Upper lobe of right lung (tissue), 1 donor: Measurements from ENCODE around the gene CCR5. TPM values are rescaled to one million over a fixed set of nuclear protein-coding genes. Genes with fewer than 3 reads are reported as not detected.
A peak's percentile ranks its signal among the peaks of the same experiment; 100 is the strongest.

ENCODE experiments used
- ATAC-seq: fragments of 200-7000 bp; cut with Tn5 transposase; one replicate; pipeline ENCODE4 v1.9.1; 2020; ENCODE audit warnings: mild to moderate bottlenecking, moderate library complexity
- DNase-seq: peaks from one replicate; pipeline ENCODE4 v3.0.0-alpha.2; 2020
- H3K27ac ChIP-seq: fragments of 200-600 bp; one replicate; pipeline ENCODE4 v1.8.0; 2022
- H3K27me3 ChIP-seq: fragments of 200-600 bp; one replicate; pipeline ENCODE4 v1.8.0; 2022; ENCODE audit warnings: mild to moderate bottlenecking
- H3K36me3 ChIP-seq: fragments of 200-600 bp; one replicate; pipeline ENCODE4 v1.8.0; 2022
- H3K4me1 ChIP-seq: fragments of 200-600 bp; one replicate; pipeline ENCODE4 v1.8.0; 2022
- H3K4me3 ChIP-seq: fragments of 200-600 bp; one replicate; pipeline ENCODE4 v1.8.0; 2022; ENCODE audit warnings: mild to moderate bottlenecking
- H3K9me3 ChIP-seq: fragments of 200-600 bp; one replicate; pipeline ENCODE4 v1.8.0; 2022
- CTCF ChIP-seq: fragments of 200-600 bp; IDR thresholded peaks from one replicate; pipeline ENCODE4 v1.8.0; 2022; ENCODE audit warnings: antibody characterized with exemption
- intact Hi-C: fragments of 100-400 bp; cut with DNase I; formaldehyde crosslinking; loops from one replicate; pipeline ENCODE4 v1.11.0; 2022
- total RNA-seq: library from RNA; stranded (reverse); fragmentation: NEBNext Ultra II Directional; extraction: Animal tissue kit (Norgen Biotek cat#: 25700); gene quantifications from one replicate; pipeline ENCODE4 v1.2.1, GENCODE V29; 2021
- donor health status: DM: no; HTN: yes; CAD: no; lungs with severe emphysema.

Gene CCR5
- total RNA-seq, 1 donor from 2014 or later: 8.7 TPM

- no peak for TF ChIP-seq CTCF
- intact Hi-C loops: no loop called here
- Histone ChIP-seq H3K27ac (peak within 1 kb of the TSS; percentile 33), H3K4me1 (no peaks in the 10 kb centered on the region), H3K27me3 (no peaks in the 10 kb centered on the region), H3K4me3 (peak within 1 kb of the TSS; percentile 27), H3K9me3 (no peaks in the 10 kb centered on the region), H3K36me3 (no peaks in the 10 kb centered on the region)
- DNase-seq: no peak
- no peak for ATAC-seq
These were observed 16.9 kb upstream of the CCR5 start, which contains the start of gene CCR2 for GRCh38 chr3:46353647-46354410. CCR2 (plus strand) TSS chr3:46354111; CDS start chr3:46357528, 3,417 bp downstream.

GRCh38 chr3:46354478-46354877, 16.3 kb upstream of the CCR5 start:
- H3K27ac ChIP-seq: peak overlapping the region; percentile 33
- intact Hi-C loops: no loop called here
- H3K4me3 ChIP-seq: peak overlapping the region; percentile 27
- H3K27me3 ChIP-seq: no peaks in the 10 kb centered on the region
- H3K4me1 ChIP-seq: peaks cover 2% of the 10 kb centered on the region
- DNase-seq (no peak), ATAC-seq (no peak)
- no peaks in the 10 kb centered on the region for H3K36me3 ChIP-seq
- H3K9me3 ChIP-seq: no peaks in the 10 kb centered on the region
- no peak for TF ChIP-seq CTCF

GRCh38 chr3:46354984-46355383, 15.8 kb upstream of the CCR5 start:
- Histone ChIP-seq H3K4me3 (peak overlapping the region; percentile 27), H3K9me3 (no peaks in the 10 kb centered on the region), H3K36me3 (no peaks in the 10 kb centered on the region), H3K27me3 (no peaks in the 10 kb centered on the region), H3K27ac (peak overlapping the region; percentile 33), H3K4me1 (peaks cover 6% of the 10 kb centered on the region)
- TF ChIP-seq CTCF: no peak
- intact Hi-C loops: no loop called here
- no peak for DNase-seq
- no peak for ATAC-seq

- Histone ChIP-seq H3K27me3 (no peaks in the 10 kb centered on the region), H3K4me3 (peak overlapping the region; percentile 27), H3K27ac (peak overlapping the region; percentile 33), H3K4me1 (peaks cover 17% of the 10 kb centered on the region), H3K9me3 (no peaks in the 10 kb centered on the region), H3K36me3 (no peaks in the 10 kb centered on the region)
- no peak for TF ChIP-seq CTCF
- DNase-seq (no peak), ATAC-seq (no peak)
- intact Hi-C loops: no loop called here
These were observed 14.5 kb upstream of the CCR5 start for GRCh38 chr3:46356276-46356675.

GRCh38 chr3:46356909-46357308, 13.8 kb upstream of the CCR5 start:
- Histone ChIP-seq H3K27ac (no peak overlapping the region), H3K9me3 (no peaks in the 10 kb centered on the region), H3K4me3 (no peak overlapping the region), H3K27me3 (no peaks in the 10 kb centered on the region), H3K4me1 (peaks cover 17% of the 10 kb centered on the region), H3K36me3 (no peaks in the 10 kb centered on the region)
- no peak for DNase-seq
- intact Hi-C loops: no loop called here
- no peak for TF ChIP-seq CTCF
- ATAC-seq: no peak
